Stimulated activated CD8-positive, alpha-beta memory T cell treated with anti-CD3 and anti-CD28 coated beads, Interleukin-12 subunit alpha, Interleukin-12 subunit beta, amount 100 ng/mL, for 24 hours (primary cell): Measurements from ENCODE around the gene MAB21L4.

Experiments used
- DNase-seq: peaks from one replicate; pipeline ENCODE4 v3.0.0-alpha.2; 2020; ENCODE audit errors: extremely low read depth

Gene MAB21L4

GRCh38 chr2:240895656-240896388 is at the start of gene MAB21L4:
Gene MAB21L4 (minus strand): TSS chr2:240896156. CDS start chr2:240895997, 159 bp downstream.
- no peak for DNase-seq

- no peak for DNase-seq
Measured at GRCh38 chr2:240936106-240936505, 40.1 kb upstream of the MAB21L4 start.

- DNase-seq, result no peak
Measured at GRCh38 chr2:240935103-240935876, 39.3 kb upstream of the MAB21L4 start.

- no peak for DNase-seq
Measured at GRCh38 chr2:240934701-240935102, 38.7 kb upstream of the MAB21L4 start.

- no peak for DNase-seq
Measured at GRCh38 chr2:240933966-240934700, 38.2 kb upstream of the MAB21L4 start.

- DNase-seq, result no peak
Measured at GRCh38 chr2:240933048-240933965, 37.4 kb upstream of the MAB21L4 start.

GRCh38 chr2:240932724-240933047 is 36.7 kb upstream of the MAB21L4 start:
- DNase-seq, result no peak

GRCh38 chr2:240932001-240932723 is 36.2 kb upstream of the MAB21L4 start:
- no peak for DNase-seq

GRCh38 chr2:240931319-240931949 is 35.5 kb upstream of the MAB21L4 start:
- DNase-seq, result no peak

GRCh38 chr2:240930631-240931318 is 34.8 kb upstream of the MAB21L4 start:
- DNase-seq, result no peak

- DNase-seq, result no peak
Measured at GRCh38 chr2:240930096-240930630, 34.2 kb upstream of the MAB21L4 start.

GRCh38 chr2:240929364-240930095 is 33.6 kb upstream of the MAB21L4 start:
- DNase-seq, result no peak

GRCh38 chr2:240928476-240929363 is 32.8 kb upstream of the MAB21L4 start:
- no peak for DNase-seq

GRCh38 chr2:240927390-240927781 is 31.4 kb upstream of the MAB21L4 start:
- DNase-seq, result no peak

- no peak for DNase-seq
Measured at GRCh38 chr2:240926516-240927389, 30.8 kb upstream of the MAB21L4 start.

GRCh38 chr2:240925568-240926515 is 29.9 kb upstream of the MAB21L4 start:
- DNase-seq, result no peak
